Central memory CD8-positive, alpha-beta T cell (primary cell): ENCODE results near the gene SCAMP2.
A peak's percentile ranks its signal among the peaks of the same experiment; 100 is the strongest.

ENCODE experiments used
- ATAC-seq: fragments of 150-1000 bp; cut with Tn5 transposase; replicated peaks from 2 replicates; pipeline ENCODE4 v1.10.0; 2022; ENCODE audit warnings: mild to moderate bottlenecking, moderate FRiP score, moderate number of reproducible peaks; ENCODE audit not compliant: poor library complexity, severe bottlenecking; ENCODE audit errors: extremely low read depth
- DNase-seq, 2 donors: peaks; one replicate each; pipeline ENCODE4 v3.0.0; 2021; ENCODE audit warnings: low spot score in 2 of 2
- H3K27ac Mint-ChIP-seq: one replicate; pipeline ENCODE4 v1.8.0; 2022; ENCODE audit warnings: low read depth, mild to moderate bottlenecking, moderate library complexity, mixed read lengths
- H3K27me3 Mint-ChIP-seq: one replicate; pipeline ENCODE4 v1.8.0; 2022; ENCODE audit warnings: mixed read lengths
- H3K36me3 Mint-ChIP-seq: one replicate; pipeline ENCODE4 v1.8.0; 2022; ENCODE audit warnings: mild to moderate bottlenecking, moderate library complexity, mixed read lengths; ENCODE audit not compliant: insufficient read depth
- H3K4me1 Mint-ChIP-seq: one replicate; pipeline ENCODE4 v1.8.0; 2022; ENCODE audit warnings: mixed read lengths
- H3K4me3 Mint-ChIP-seq: one replicate; pipeline ENCODE4 v1.8.0; 2022; ENCODE audit warnings: mild to moderate bottlenecking, moderate library complexity, mixed read lengths
- H3K9me3 Mint-ChIP-seq: one replicate; pipeline ENCODE4 v1.8.0; 2022; ENCODE audit warnings: mixed read lengths

SCAMP2 gene

DNA sequence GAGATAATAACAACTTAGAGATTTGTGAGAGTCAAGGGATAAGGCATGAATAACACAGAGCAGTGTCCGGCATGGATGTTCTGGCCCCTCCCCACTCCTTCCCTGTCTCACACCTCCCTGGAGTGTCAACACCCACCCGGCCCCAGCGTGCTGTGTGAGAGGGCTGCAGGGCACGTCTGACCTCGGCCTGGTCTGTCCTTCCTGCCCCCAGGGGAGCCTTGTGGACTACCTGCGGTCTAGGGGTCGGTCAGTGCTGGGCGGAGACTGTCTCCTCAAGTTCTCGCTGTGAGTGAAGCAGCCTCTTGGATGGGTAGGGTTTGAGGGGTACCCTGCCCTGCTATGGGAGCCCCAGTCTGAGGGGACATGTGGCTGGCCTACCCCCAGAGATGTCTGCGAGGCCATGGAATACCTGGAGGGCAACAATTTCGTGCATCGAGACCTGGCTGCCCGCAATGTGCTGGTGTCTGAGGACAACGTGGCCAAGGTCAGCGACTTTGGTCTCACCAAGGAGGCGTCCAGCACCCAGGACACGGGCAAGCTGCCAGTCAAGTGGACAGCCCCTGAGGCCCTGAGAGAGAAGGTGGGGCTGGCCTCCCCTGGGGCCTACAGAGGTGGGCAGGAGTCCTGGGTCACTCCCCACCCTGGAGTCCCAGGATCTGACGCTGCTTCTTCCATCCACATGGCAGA is 71.7 kb downstream of the SCAMP2 start:
- H3K4me3 Mint-ChIP-seq = no peak overlapping the region
- no peaks in the 10 kb centered on the region for H3K9me3 Mint-ChIP-seq
- DNase-seq = no peak
- H3K4me1 Mint-ChIP-seq = peaks cover 43% of the 10 kb centered on the region
- H3K36me3 Mint-ChIP-seq = peaks cover 45% of the 10 kb centered on the region
- no peak for ATAC-seq
- no peak overlapping the region for H3K27ac Mint-ChIP-seq
- H3K27me3 Mint-ChIP-seq = no peaks in the 10 kb centered on the region

DNA sequence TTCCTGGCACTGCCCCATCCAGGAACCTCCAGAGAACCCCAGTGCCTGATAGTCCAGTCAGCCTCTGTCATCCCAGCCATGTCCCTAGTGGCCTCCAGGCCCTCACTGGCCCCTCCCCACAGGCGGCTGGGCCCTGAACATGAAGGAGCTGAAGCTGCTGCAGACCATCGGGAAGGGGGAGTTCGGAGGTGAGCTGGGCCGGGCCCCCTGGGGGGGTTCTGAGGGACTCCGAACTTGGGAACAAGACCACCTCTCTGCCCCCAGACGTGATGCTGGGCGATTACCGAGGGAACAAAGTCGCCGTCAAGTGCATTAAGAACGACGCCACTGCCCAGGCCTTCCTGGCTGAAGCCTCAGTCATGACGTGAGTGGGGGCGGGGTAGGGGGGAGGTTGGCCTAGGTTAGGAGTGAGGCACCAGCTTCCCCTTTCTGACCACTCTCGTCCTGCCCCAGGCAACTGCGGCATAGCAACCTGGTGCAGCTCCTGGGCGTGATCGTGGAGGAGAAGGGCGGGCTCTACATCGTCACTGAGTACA is 72.5 kb downstream of the SCAMP2 start:
- DNase-seq (no peak), ATAC-seq (no peak)
- H3K36me3 Mint-ChIP-seq = peaks cover 48% of the 10 kb centered on the region
- no peak overlapping the region for H3K27ac Mint-ChIP-seq
- H3K9me3 Mint-ChIP-seq = no peaks in the 10 kb centered on the region
- H3K4me3 Mint-ChIP-seq = no peak overlapping the region
- H3K27me3 Mint-ChIP-seq = no peaks in the 10 kb centered on the region
- H3K4me1 Mint-ChIP-seq = peaks cover 47% of the 10 kb centered on the region

DNA sequence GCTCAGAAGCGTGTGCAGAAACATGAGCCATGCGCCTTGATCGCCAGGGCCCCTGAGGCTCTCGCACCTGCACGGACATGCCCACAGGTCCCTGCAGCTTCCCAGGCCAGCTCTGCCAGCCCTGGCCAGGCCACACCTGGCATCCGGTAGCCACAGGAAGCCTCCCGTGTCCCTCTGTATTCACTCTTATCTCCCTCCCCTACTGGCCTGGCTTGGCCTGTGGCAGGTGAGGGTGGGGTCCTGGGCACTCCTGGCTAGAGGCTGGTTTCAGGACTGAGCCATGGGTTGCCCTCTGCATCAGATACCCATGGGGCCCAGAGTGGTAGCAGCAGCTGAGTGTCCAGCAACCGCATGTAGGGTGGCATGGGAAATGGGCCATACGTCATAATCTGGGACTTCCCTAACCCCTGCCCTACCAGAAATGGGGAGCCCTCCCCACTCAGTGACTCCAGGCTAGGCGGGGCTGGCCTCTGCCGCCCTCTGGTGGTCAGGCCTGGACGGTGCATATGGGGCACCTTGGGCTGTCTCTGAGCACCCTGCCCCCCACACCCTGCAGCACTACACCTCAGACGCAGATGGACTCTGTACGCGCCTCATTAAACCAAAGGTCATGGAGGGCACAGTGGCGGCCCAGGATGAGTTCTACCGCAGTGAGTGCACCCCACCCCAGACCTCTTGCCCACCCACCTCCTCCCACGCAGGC is 73.2 kb downstream of the SCAMP2 start:
- H3K27me3 Mint-ChIP-seq = no peaks in the 10 kb centered on the region
- peak overlapping the region; percentile 27 for H3K4me3 Mint-ChIP-seq
- peak overlapping the region; percentile 80 for H3K27ac Mint-ChIP-seq
- DNase-seq (peak; percentile 84 to 88), ATAC-seq (peak; percentile 97)
- no peaks in the 10 kb centered on the region for H3K9me3 Mint-ChIP-seq
- H3K36me3 Mint-ChIP-seq = peaks cover 51% of the 10 kb centered on the region
- H3K4me1 Mint-ChIP-seq = peaks cover 52% of the 10 kb centered on the region

DNA sequence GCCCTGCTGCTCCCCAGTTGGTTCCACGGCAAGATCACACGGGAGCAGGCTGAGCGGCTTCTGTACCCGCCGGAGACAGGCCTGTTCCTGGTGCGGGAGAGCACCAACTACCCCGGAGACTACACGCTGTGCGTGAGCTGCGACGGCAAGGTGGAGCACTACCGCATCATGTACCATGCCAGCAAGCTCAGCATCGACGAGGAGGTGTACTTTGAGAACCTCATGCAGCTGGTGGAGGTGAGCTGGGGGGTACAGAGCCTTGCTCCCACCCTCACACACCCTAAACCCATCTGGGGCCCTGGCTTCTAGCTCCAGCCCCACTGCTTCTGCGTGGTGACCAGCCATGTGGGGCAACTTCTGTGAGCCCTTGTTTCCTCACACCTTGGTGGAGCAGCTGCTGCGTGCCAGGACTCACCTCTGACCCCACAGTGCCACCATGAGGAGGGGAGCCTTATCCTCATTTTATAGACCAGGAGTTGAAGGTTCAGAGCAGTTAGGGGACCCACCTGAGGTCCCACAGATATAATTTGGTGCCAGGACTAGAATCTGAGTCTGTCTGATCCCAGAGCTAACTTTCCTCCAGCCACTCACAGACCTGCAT is 73.8 kb downstream of the SCAMP2 start:
- Mint-ChIP-seq H3K27me3 (no peaks in the 10 kb centered on the region), H3K27ac (peak overlapping the region; percentile 80), H3K36me3 (peaks cover 48% of the 10 kb centered on the region), H3K9me3 (no peaks in the 10 kb centered on the region), H3K4me3 (no peak overlapping the region), H3K4me1 (peaks cover 53% of the 10 kb centered on the region)
- ATAC-seq (no peak), DNase-seq (no peak)

DNA sequence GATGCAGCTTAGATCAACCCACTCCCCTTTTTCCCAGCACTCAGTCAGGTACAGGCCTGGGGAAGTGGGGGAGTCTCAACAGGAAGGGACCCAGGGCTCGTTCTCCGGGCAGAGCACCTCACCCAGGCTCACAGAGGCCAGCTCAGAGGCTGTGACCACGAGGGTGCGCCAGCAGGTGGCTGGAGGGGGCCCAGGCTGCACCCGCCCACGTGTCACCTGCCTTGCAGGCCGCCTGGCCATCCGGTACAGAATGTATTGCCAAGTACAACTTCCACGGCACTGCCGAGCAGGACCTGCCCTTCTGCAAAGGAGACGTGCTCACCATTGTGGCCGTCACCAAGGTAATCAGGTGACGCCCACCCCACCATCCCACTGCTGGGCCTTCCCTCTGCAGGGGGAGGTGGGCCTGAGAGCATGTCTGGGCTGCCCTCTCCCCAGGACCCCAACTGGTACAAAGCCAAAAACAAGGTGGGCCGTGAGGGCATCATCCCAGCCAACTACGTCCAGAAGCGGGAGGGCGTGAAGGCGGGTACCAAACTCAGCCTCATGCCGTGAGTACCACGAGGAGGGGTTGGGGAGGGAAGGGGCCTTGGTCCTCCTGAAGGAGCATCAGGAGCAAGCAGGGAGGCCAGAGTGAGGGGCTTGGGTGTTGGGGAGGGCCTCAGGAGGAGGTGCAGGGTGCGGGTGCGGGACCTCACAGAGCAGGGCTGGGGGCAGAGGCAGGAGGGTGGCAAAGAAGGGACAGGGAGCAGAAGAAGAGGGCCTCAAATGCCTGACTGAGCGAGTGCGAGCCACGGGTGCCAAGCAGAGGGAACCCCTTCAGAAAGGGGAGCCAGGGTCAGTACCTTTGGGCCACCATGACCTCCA is 74.5 kb downstream of the SCAMP2 start:
- no peaks in the 10 kb centered on the region for H3K27me3 Mint-ChIP-seq
- no peaks in the 10 kb centered on the region for H3K9me3 Mint-ChIP-seq
- peak overlapping the region; percentile 80 for H3K27ac Mint-ChIP-seq
- peaks cover 48% of the 10 kb centered on the region for H3K4me1 Mint-ChIP-seq
- peaks cover 48% of the 10 kb centered on the region for H3K36me3 Mint-ChIP-seq
- DNase-seq (no peak), ATAC-seq (no peak)
- peak overlapping the region; percentile 14 for H3K4me3 Mint-ChIP-seq

DNA sequence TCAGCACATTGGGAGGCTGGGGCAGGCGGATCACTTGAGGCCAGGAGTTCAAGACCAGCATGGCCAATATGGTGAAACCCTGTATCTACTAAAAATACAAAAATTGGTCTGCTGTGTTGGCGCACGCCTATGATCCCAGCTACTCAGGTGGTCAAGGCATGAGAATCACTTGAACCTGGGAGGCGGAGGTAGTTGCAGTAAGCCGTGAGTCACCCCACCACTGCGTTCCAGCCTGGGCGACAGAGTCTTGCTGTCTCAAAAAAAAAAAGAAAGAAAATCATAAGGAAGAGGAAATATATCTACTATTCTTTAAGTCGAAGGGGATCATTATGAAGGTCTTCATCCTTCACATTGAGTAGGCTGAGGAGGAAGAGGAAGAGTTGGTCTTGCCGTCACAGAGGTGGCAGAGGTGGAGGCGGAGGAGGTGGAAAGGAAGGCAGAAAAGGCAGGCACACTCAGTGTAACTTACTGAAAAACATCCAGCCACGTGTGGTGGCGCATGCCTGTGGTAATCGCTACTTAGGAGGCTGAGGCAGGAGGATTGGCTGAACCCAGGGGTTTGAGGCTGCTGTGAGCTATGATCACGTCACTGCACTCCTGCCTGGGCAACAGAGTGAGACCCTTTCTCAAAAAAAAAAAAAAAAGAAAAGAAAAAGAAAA is 77.1 kb downstream of the SCAMP2 start:
- DNase-seq (no peak), ATAC-seq (no peak)

DNA sequence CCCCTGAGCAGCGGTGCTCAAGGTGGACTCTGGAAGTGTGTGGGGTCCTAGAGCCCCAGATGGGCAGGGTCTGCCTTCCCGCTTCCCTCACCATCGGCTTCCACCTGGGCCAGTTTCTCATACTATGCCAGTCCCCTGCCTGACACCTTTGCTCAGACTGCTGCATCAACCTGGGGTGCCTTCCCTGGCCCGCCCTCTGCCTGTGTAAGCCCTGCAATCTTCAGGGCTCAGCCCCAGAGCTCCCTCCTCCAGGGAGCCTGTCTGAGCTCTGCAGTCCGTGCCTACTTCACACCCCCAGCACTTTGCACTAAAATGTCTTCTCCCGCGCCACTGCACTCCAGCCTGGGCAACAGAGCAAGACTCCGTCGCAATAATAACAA is 78.2 kb downstream of the SCAMP2 start:
- DNase-seq = no peak
- no peak for ATAC-seq
- Mint-ChIP-seq H3K4me3 (peak overlapping the region; percentile 64), H3K4me1 (peaks cover 73% of the 10 kb centered on the region), H3K36me3 (peaks cover 27% of the 10 kb centered on the region), H3K9me3 (no peaks in the 10 kb centered on the region), H3K27me3 (no peaks in the 10 kb centered on the region), H3K27ac (peak overlapping the region; percentile 82)

More for the DNA sequence above, 77.1 kb downstream of the SCAMP2 start:
- H3K36me3 Mint-ChIP-seq = peaks cover 32% of the 10 kb centered on the region
- peak overlapping the region; percentile 56 for H3K4me3 Mint-ChIP-seq
- peaks cover 68% of the 10 kb centered on the region for H3K4me1 Mint-ChIP-seq
- H3K27me3 Mint-ChIP-seq = no peaks in the 10 kb centered on the region
- H3K27ac Mint-ChIP-seq = peak overlapping the region; percentile 82
- H3K9me3 Mint-ChIP-seq = no peaks in the 10 kb centered on the region

DNA sequence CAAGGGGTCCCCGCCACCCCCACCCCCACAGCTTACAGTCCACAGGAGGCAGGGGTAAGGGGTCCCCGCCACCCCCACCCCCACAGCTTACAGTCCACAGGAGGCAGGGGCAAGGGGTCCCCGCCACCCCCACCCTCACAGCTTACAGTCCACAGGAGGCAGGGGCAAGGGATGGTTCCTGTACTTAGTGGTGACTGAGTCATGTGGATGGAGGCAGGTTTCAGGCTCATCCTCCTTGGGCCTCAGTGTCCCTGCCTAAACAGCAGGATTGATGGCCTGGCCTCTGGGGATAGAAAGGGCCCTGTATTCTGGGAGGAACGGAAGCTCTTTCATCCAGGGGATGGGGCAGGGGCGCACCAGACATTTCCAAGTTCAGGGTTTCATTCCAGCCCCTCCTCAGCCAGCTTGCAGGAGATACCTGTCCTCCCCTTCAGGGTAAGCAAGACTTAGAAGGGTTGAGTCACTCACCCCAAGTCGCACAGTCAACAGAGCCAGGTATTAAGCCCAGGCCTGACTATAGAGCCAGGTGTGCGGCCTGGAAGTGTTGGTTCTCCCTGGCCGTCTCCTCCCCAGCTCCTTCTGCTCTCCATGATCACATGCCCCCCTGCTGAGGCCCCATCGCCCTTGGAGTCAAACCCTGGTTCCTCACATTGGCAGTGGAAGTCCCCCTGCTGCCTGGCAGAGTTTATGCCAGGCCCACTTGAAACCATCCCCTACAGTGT is 78.8 kb downstream of the SCAMP2 start:
- Mint-ChIP-seq H3K27me3 (no peaks in the 10 kb centered on the region), H3K4me1 (peaks cover 73% of the 10 kb centered on the region), H3K9me3 (no peaks in the 10 kb centered on the region), H3K36me3 (peaks cover 29% of the 10 kb centered on the region), H3K4me3 (peak overlapping the region; percentile 64), H3K27ac (peak overlapping the region; percentile 82)
- DNase-seq (no peak), ATAC-seq (no peak)
